ENCODE measurements around the gene SMYD1. TPM values are rescaled to one million over a fixed set of nuclear protein-coding genes. Genes with fewer than 3 reads are reported as not detected.
A peak's percentile ranks its signal among the peaks of the same experiment; 100 is the strongest.

SMYD1 gene
- total and polyA plus RNA-seq, 8 donors = 0.05 to 0.20 (median 0.06) TPM; not detected in 5

GRCh38 chr2:88115825-88116518 lies 48.3 kb downstream of the SMYD1 start:
- intact Hi-C loops (cut with DNase I) = no loop called here
- no peak for TF ChIP-seq CTCF (IDR thresholded peaks at IDR 0.05)
- DNase-seq (no peak), ATAC-seq (no peak)
- no peaks in the 10 kb centered on the region for H3K9me3 ChIP-seq
- H3K4me1 ChIP-seq = no peaks in the 10 kb centered on the region
- no peak overlapping the region for H3K4me3 ChIP-seq
- H3K27ac ChIP-seq = no peak overlapping the region
- peaks cover 0 to 12% of the 10 kb centered on the region in 2 donors for H3K27me3 ChIP-seq
- H3K36me3 ChIP-seq = no peaks in the 10 kb centered on the region

- no peak for ATAC-seq
- Histone ChIP-seq H3K36me3 (no peaks in the 10 kb centered on the region), H3K4me1 (no peaks in the 10 kb centered on the region), H3K9me3 (no peaks in the 10 kb centered on the region), H3K27me3 (peaks cover 0 to 12% of the 10 kb centered on the region in 2 donors), H3K27ac (no peak overlapping the region), H3K4me3 (no peak overlapping the region)
- no peak for TF ChIP-seq CTCF (IDR thresholded peaks at IDR 0.05)
- DNase-seq = no peak
- intact Hi-C loops (cut with DNase I) = no loop called here
These were observed 49.2 kb downstream of the SMYD1 start for GRCh38 chr2:88116669-88117432.

GRCh38 chr2:88117973-88118372 lies 50.3 kb downstream of the SMYD1 start:
- H3K4me3 ChIP-seq = no peak overlapping the region
- H3K4me1 ChIP-seq = no peaks in the 10 kb centered on the region
- ATAC-seq = no peak
- no peaks in the 10 kb centered on the region for H3K9me3 ChIP-seq
- H3K27me3 ChIP-seq = peaks cover 0 to 12% of the 10 kb centered on the region in 2 donors
- intact Hi-C loops (cut with DNase I) = no loop called here
- no peak for TF ChIP-seq CTCF (IDR thresholded peaks at IDR 0.05)
- DNase-seq = no peak
- H3K27ac ChIP-seq = no peak overlapping the region
- H3K36me3 ChIP-seq = no peaks in the 10 kb centered on the region

- ATAC-seq (peak; percentile 83), DNase-seq (no peak)
- Histone ChIP-seq H3K4me3 (no peak overlapping the region), H3K9me3 (no peaks in the 10 kb centered on the region), H3K36me3 (no peaks in the 10 kb centered on the region), H3K27me3 (peaks cover 0 to 20% of the 10 kb centered on the region in 2 donors), H3K27ac (no peak overlapping the region), H3K4me1 (no peaks in the 10 kb centered on the region)
- TF ChIP-seq CTCF (IDR thresholded peaks at IDR 0.05) = no peak
- intact Hi-C loops (cut with DNase I) = no loop called here
These were observed 54.1 kb downstream of the SMYD1 start for GRCh38 chr2:88121678-88122077.

GRCh38 chr2:88122141-88122884 lies 54.7 kb downstream of the SMYD1 start:
- ATAC-seq (no peak), DNase-seq (no peak)
- H3K9me3 ChIP-seq = no peaks in the 10 kb centered on the region
- no peaks in the 10 kb centered on the region for H3K4me1 ChIP-seq
- no peaks in the 10 kb centered on the region for H3K36me3 ChIP-seq
- H3K4me3 ChIP-seq = no peak overlapping the region
- TF ChIP-seq CTCF (IDR thresholded peaks at IDR 0.05) = no peak
- intact Hi-C loops (cut with DNase I) = no loop called here
- no peak overlapping the region for H3K27ac ChIP-seq
- H3K27me3 ChIP-seq = peaks cover 0 to 26% of the 10 kb centered on the region in 2 donors
